ENCODE measurements around the gene C1orf210.

GRCh38 chr1:43282220-43283195, 2.9 kb downstream of the C1orf210 start:
- TF ChIP-seq CTCF (conservative IDR thresholded peaks at IDR 0.05; ENCODE audit: low read depth, low read length) (no peak), MXI1 (IDR thresholded peaks at IDR 0.05; ENCODE audit: borderline replicate concordance, low read depth, low read length) (no peak), RAD21 (IDR thresholded peaks at IDR 0.05; ENCODE audit: low read length) (no peak), CEBPB (IDR thresholded peaks at IDR 0.05; ENCODE audit: low read depth, low read length) (no peak), SMC3 (IDR thresholded peaks at IDR 0.05; ENCODE audit: low read depth, low read length) (no peak), MAZ (IDR thresholded peaks at IDR 0.05; ENCODE audit: borderline replicate concordance, low read depth, low read length) (no peak), POLR2A (IDR thresholded peaks at IDR 0.05; ENCODE audit: low read depth, low read length) (no peak), MAFK (IDR thresholded peaks at IDR 0.05; ENCODE audit: low read depth, low read length) (no peak), USF2 (IDR thresholded peaks at IDR 0.05; ENCODE audit: low read depth, low read length) (no peak)
